ENCODE measurements around the gene APOM.

DNA sequence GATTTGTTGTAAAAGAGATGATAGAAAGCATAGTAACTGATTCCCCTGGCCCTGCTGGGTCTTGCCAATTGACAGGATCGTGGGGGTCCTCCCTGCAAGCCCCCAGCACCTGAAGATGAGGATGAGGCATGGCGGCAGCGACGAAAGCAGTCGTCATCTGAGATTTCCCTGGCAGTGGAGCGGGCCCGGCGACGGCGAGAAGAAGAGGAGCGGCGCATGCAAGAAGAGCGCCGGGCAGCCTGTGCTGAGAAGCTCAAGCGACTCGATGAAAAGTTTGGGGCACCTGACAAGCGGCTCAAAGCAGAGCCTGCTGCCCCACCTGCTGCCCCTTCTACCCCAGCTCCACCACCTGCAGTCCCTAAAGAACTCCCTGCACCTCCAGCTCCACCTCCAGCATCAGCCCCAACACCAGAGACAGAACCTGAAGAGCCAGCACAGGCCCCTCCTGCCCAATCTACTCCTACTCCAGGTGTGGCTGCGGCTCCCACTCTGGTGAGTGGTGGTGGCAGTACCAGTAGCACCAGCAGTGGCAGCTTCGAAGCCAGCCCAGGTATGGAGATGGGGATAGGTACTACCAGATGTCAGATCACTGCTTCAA is 27.9 kb upstream of the APOM start:
- no peak for TF ChIP-seq POLR2A (IDR thresholded peaks at IDR 0.05)
- TF ChIP-seq, protein P1, sequence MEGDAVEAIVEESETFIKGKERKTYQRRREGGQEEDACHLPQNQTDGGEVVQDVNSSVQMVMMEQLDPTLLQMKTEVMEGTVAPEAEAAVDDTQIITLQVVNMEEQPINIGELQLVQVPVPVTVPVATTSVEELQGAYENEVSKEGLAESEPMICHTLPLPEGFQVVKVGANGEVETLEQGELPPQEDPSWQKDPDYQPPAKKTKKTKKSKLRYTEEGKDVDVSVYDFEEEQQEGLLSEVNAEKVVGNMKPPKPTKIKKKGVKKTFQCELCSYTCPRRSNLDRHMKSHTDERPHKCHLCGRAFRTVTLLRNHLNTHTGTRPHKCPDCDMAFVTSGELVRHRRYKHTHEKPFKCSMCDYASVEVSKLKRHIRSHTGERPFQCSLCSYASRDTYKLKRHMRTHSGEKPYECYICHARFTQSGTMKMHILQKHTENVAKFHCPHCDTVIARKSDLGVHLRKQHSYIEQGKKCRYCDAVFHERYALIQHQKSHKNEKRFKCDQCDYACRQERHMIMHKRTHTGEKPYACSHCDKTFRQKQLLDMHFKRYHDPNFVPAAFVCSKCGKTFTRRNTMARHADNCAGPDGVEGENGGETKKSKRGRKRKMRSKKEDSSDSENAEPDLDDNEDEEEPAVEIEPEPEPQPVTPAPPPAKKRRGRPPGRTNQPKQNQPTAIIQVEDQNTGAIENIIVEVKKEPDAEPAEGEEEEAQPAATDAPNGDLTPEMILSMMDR (IDR thresholded peaks at IDR 0.05 in 4 of 5, conservative IDR thresholded peaks at IDR 0.05 in 1 of 5) = no peak
